AG10803 (cell line): ENCODE measurements around the gene TCTN3.
A peak's percentile ranks its signal among the peaks of the same experiment; 100 is the strongest.
"Not testable (repeated sequence)": the region's sequence is repeated elsewhere in the genome, so short reads cannot be mapped to it uniquely, and the experiment has no call there.

Source experiments
- DNase-seq: peaks from one replicate; pipeline ENCODE4 v3.0.0; 2010; ENCODE audit warnings: low read depth
- H3K4me3 ChIP-seq: 2 replicates; pipeline ENCODE4 v1.5.1; 2011; ENCODE audit warnings: mild to moderate bottlenecking, low read length, control low read depth
- CTCF ChIP-seq: conservative IDR thresholded peaks from 2 replicates; pipeline ENCODE4 v1.5.1; 2011; ENCODE audit warnings: mild to moderate bottlenecking, low read length, control low read depth, inconsistent platforms

TCTN3 gene

GRCh38 chr10:95628786-95629185 is 64.9 kb downstream of the TCTN3 start:
- no peak for TF ChIP-seq CTCF
- DNase-seq, result peak; percentile 5

DNA sequence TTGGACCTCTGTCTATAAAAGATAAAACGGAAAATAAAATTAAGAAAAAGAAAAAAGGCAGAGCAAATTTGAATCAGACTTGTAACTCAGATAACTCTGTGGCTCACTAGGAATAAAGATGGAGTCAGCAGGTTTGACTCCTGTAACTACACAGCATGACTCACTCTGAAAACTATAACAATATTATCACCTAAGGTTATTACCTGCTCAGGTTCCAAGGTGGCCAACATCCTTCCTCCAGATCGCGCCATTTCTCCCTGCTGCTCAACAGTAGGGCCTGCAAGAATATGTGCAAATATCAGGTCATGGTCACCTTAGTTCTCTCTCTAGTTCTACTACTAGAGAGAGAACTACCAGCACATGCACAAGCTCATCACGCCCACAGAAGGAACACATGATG is 67.2 kb downstream of the TCTN3 start:
- DNase-seq, result no peak
- no peak for TF ChIP-seq CTCF
- H3K4me3 ChIP-seq, result no peak overlapping the region

More at GRCh38 chr10:95628786-95629185, 64.9 kb downstream of the TCTN3 start:
- no peak overlapping the region for H3K4me3 ChIP-seq

GRCh38 chr10:95620415-95620814 is 73.3 kb downstream of the TCTN3 start:
- not testable (repeated sequence) for H3K4me3 ChIP-seq, DNase-seq

GRCh38 chr10:95618101-95618500 is 75.6 kb downstream of the TCTN3 start:
- no peak for DNase-seq
- no peak overlapping the region for H3K4me3 ChIP-seq
- TF ChIP-seq CTCF, result no peak

DNA sequence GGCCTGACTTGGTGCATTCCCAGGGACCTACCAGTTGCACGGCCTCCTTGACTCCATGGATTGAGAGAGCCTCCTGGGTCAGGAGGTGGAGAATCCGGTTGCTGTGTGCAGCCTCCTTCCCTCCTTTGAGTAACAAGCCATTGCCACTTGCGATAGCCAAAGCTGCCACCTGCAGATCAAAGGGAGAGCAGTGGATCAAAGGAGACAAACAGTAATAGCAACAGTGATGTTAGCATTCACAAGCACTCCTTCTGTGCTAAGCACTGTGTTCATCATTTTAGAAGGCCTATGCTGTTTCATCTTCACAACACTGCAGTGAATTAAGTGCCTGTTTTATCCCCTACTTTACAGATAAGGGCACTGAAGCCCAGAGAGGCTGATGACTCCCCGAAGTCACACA is 77.3 kb downstream of the TCTN3 start:
- no peak overlapping the region for H3K4me3 ChIP-seq
- no peak for DNase-seq
- TF ChIP-seq CTCF, result no peak
